ENCODE measurements around the gene NCK1.
"Not testable (repeated sequence)": the region's sequence is repeated elsewhere in the genome, so short reads cannot be mapped to it uniquely, and the experiment has no call there.

NCK1 gene

GRCh38 chr3:136979204-136979603, 117.2 kb downstream of the NCK1 start:
- TF ChIP-seq CTCF (IDR thresholded peaks at IDR 0.05; ENCODE audit: low read depth, low read length, missing control alignments), result no peak
- no peak overlapping the region for H3K4me3 ChIP-seq (ENCODE audit: low read depth, low read length)
- no peak for DNase-seq (ENCODE audit: low read depth)
- in situ Hi-C loops (cut with HindIII; ENCODE audit: low sequenced_read_pairs), result no loop called here

- in situ Hi-C loops (cut with HindIII; ENCODE audit: low sequenced_read_pairs), result no loop called here
- no peak for TF ChIP-seq CTCF (IDR thresholded peaks at IDR 0.05; ENCODE audit: low read depth, low read length, missing control alignments)
- H3K4me3 ChIP-seq (ENCODE audit: low read depth, low read length), result no peak overlapping the region
- no peak for DNase-seq (ENCODE audit: low read depth)
Measured at GRCh38 chr3:136979684-136980083, 117.7 kb downstream of the NCK1 start.

GRCh38 chr3:136982033-136982432, 120.0 kb downstream of the NCK1 start:
- H3K4me3 ChIP-seq (ENCODE audit: low read depth, low read length), result no peak overlapping the region
- no peak for DNase-seq (ENCODE audit: low read depth)
- in situ Hi-C loops (cut with HindIII; ENCODE audit: low sequenced_read_pairs), result no loop called here
- no peak for TF ChIP-seq CTCF (IDR thresholded peaks at IDR 0.05; ENCODE audit: low read depth, low read length, missing control alignments)

GRCh38 chr3:136982520-136983138, 120.6 kb downstream of the NCK1 start:
- DNase-seq (ENCODE audit: low read depth), result no peak
- H3K4me3 ChIP-seq (ENCODE audit: low read depth, low read length), result no peak overlapping the region

GRCh38 chr3:136984837-136985236, 122.8 kb downstream of the NCK1 start:
- in situ Hi-C loops (cut with HindIII; ENCODE audit: low sequenced_read_pairs), result no loop called here
- H3K4me3 ChIP-seq (ENCODE audit: low read depth, low read length), result no peak overlapping the region
- no peak for DNase-seq (ENCODE audit: low read depth)
- TF ChIP-seq CTCF (IDR thresholded peaks at IDR 0.05; ENCODE audit: low read depth, low read length, missing control alignments), result no peak

More at GRCh38 chr3:136982520-136983138, 120.6 kb downstream of the NCK1 start:
- in situ Hi-C loops (cut with HindIII; ENCODE audit: low sequenced_read_pairs), result no loop called here
- no peak for TF ChIP-seq CTCF (IDR thresholded peaks at IDR 0.05; ENCODE audit: low read depth, low read length, missing control alignments)

GRCh38 chr3:136987398-136987980, 125.5 kb downstream of the NCK1 start:
- H3K4me3 ChIP-seq (ENCODE audit: low read depth, low read length); DNase-seq (ENCODE audit: low read depth); in situ Hi-C loops (cut with HindIII; ENCODE audit: low sequenced_read_pairs): not testable (repeated sequence)

GRCh38 chr3:136988651-136989050, 126.6 kb downstream of the NCK1 start:
- no peak for DNase-seq (ENCODE audit: low read depth)
- H3K4me3 ChIP-seq (ENCODE audit: low read depth, low read length), result no peak overlapping the region
- TF ChIP-seq CTCF (IDR thresholded peaks at IDR 0.05; ENCODE audit: low read depth, low read length, missing control alignments), result no peak
- in situ Hi-C loops (cut with HindIII; ENCODE audit: low sequenced_read_pairs), result no loop called here
